HG03039 (cell line): Measurements from ENCODE around the gene UFSP2.

Source experiments
- ATAC-seq: cut with Tn5 transposase; IDR thresholded peaks from one replicate; pipeline ENCODE4 v1.9.1; 2021; ENCODE audit warnings: mild to moderate bottlenecking, moderate library complexity; ENCODE audit not compliant: unreplicated experiment

UFSP2 gene

GRCh38 chr4:185357733-185358440 lies 67.9 kb downstream of the UFSP2 start:
- no peak for ATAC-seq

DNA sequence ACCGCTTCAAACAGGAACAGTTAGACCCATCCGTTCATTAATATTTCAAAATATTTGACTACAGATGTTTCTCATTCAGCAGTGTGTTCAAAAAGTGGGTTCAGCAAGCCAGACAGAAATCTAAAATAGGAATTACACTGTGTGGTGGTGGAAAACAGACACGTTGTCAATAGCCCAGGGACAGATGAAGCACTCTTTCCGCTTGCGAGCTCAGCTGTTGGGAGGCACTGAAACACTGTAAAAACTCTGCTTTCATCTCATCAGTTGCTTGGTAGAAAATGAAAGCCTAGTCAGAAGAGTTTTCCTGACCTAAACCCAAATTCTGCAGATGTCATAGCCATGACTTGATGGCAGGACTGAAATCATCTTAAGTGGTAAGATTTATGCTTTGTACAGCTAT lies 68.6 kb downstream of the UFSP2 start:
- no peak for ATAC-seq

- no peak for ATAC-seq
Measured at GRCh38 chr4:185352741-185353140, 73.0 kb downstream of the UFSP2 start.

DNA sequence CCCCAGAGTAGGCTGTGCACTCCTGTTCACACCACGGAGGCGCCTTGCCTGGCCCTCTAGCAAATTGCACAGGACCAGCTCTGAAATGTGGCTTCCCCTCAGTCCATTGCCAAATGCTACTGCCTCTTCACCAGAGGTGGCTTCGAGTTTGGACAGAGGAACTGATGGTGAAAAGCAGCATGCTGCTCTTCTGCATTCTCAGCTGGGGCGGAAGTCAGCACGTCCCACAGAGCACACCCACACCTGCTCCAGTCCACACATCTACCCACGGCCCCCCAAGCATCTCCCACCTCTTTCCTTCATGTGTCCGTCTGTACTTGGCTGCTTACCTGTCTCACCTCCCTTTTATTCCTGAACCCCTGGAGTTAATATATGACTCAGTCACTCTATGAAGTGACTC lies 73.6 kb downstream of the UFSP2 start:
- no peak for ATAC-seq

GRCh38 chr4:185351691-185352090 lies 74.1 kb downstream of the UFSP2 start:
- ATAC-seq = no peak
